ENCODE data around the gene KLHL10.

The KLHL10 gene

GRCh38 chr17:41895617-41896016 lies 58.0 kb downstream of the KLHL10 start:
- DNase-seq (ENCODE audit: low read depth), result no peak

GRCh38 chr17:41896726-41897125 lies 59.1 kb downstream of the KLHL10 start:
- DNase-seq (ENCODE audit: low read depth), result no peak
